AG09309 (cell line): ENCODE measurements around the gene AKT2.

ENCODE experiments used
- DNase-seq: peaks from one replicate; pipeline ENCODE4 v3.0.0-alpha.2; 2010; ENCODE audit warnings: low read depth
- H3K4me3 ChIP-seq: 2 replicates; pipeline ENCODE4 v1.5.1; 2011; ENCODE audit warnings: mild to moderate bottlenecking, low read depth, low read length, moderate library complexity; ENCODE audit not compliant: control insufficient read depth
- TF ChIP-seq, protein P1 (sequence below): IDR thresholded peaks from 2 replicates; pipeline ENCODE4 v1.5.1; 2011; ENCODE audit warnings: mild to moderate bottlenecking, low read depth, low read length, inconsistent platforms; ENCODE audit not compliant: insufficient read depth, control insufficient read depth; ENCODE audit errors: missing control alignments

The AKT2 gene

DNA sequence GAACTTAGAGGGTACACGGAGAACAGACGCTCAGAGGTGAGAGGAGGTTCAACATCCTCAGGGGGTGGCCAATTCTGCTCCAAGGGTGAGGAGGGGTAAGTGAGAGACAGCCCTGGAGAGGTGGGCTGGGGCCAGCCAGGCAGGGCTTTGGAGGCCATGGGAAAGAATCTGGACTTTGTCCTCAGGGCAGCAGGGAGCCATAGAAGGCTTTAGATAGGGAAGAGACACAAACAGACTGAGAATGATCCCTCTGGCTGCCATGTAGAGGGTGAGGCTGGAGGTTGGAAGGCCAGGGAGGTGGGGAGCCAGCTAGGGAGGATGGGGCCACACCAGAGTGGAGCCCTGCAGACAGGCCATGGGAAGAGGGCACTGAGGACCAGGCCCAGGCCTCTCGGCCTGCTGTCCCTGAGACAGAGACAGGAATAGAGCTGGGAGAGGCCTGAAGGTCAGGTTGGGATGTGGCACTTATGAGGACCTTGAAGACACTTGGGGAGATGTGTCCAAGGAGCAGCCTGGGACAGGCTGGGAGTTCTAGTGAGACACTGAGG is 29.5 kb downstream of the AKT2 start:
- no peak overlapping the region for H3K4me3 ChIP-seq
- TF ChIP-seq, protein P1, sequence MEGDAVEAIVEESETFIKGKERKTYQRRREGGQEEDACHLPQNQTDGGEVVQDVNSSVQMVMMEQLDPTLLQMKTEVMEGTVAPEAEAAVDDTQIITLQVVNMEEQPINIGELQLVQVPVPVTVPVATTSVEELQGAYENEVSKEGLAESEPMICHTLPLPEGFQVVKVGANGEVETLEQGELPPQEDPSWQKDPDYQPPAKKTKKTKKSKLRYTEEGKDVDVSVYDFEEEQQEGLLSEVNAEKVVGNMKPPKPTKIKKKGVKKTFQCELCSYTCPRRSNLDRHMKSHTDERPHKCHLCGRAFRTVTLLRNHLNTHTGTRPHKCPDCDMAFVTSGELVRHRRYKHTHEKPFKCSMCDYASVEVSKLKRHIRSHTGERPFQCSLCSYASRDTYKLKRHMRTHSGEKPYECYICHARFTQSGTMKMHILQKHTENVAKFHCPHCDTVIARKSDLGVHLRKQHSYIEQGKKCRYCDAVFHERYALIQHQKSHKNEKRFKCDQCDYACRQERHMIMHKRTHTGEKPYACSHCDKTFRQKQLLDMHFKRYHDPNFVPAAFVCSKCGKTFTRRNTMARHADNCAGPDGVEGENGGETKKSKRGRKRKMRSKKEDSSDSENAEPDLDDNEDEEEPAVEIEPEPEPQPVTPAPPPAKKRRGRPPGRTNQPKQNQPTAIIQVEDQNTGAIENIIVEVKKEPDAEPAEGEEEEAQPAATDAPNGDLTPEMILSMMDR = no peak
- DNase-seq = no peak

DNA sequence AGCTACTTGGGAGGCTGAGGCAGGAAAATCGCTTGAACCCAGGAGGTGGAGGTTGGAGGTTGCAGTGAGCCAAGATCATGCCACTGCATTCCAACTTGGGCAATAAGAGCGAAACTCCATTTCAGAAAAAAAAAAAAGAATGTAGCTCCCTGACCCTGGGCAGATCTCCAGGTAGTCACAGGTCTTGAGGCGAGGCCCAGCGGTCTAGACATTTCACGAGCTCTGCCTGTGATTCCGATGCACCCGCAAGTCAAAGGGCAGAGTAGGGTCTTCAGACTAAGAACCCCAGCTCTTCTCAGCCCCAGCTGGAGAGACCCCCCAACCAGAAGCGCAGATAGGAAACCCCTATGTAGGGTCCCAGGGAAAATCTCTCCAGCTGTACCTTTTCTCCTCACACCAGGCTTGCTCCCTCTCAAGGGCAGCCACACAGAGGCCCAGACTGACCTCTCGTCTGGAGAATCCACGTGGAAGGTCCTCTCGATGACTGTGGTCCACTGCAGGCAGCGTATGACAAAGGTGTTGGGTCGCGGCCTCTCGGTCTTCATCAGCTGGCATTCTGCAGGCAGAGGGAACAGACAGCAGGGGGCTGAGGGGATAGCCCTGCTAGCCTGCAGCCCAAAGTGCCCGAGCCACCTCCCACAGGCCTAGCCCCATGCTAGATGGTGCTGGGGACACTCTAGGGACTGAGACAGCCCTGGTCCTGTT is 30.3 kb downstream of the AKT2 start:
- TF ChIP-seq, protein P1 = no peak
- H3K4me3 ChIP-seq = no peak overlapping the region

DNA sequence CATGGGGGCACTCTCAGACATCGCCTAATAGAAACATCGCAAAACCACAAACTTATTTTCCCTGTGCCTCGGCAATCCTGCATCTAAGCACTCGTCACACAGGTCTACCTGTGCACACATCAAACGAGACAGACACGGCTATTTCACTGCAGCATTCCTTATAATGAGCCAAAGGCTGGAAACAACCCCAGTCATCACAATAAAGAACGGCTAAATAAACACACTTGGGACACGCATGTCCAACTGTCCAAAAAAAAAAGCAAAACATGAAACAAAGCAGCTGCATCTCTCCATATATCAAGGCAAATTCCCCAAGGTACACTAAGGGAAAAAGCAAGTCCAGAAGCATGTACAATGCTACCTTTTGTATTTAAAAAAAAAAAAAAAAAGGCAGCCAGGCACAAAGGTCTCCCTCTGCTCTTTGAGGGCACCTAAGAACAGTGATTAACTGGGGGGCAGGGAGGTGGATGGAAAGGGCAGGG is 31.5 kb downstream of the AKT2 start:
- no peak overlapping the region for H3K4me3 ChIP-seq
- DNase-seq = no peak
- TF ChIP-seq, protein P1 = no peak

More for the DNA sequence above, 30.3 kb downstream of the AKT2 start:
- DNase-seq = no peak

DNA sequence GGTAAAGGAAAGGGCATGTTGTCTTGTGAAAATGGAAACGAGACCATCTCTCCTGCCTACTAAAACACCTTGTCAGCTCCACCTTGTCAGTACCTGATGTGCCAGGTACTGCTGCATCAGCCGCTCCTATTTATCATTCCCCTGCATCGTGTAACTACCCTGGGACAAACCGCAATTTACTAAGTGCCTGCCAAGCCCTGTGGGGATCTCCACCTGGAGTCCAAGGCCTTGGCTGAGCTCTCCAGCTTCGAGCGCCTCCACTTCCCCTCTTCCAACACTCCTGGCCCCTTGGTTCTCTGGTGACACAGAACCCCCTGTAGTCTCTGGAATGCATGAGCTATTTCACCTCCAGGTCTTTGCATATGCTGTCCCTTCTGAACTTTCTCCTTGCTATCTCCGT is 32.8 kb downstream of the AKT2 start:
- no peak for DNase-seq
- H3K4me3 ChIP-seq = no peak overlapping the region
- TF ChIP-seq, protein P1 = no peak

GRCh38 chr19:40251991-40252390 is 33.2 kb downstream of the AKT2 start:
- H3K4me3 ChIP-seq = no peak overlapping the region
- DNase-seq = no peak
- TF ChIP-seq, protein P1 = no peak

GRCh38 chr19:40251244-40251643 is 33.9 kb downstream of the AKT2 start:
- no peak for DNase-seq
- no peak overlapping the region for H3K4me3 ChIP-seq
- TF ChIP-seq, protein P1 = no peak
